PC-3 (cell line): ENCODE measurements around the gene SYP. TPM values are rescaled to one million over a fixed set of nuclear protein-coding genes. Genes with fewer than 3 reads are reported as not detected.

ENCODE experiments used
- ATAC-seq: fragments of 200-7000 bp; cut with Tn5 transposase; 2 replicates; pipeline ENCODE4 v1.9.1; 2020; ENCODE audit warnings: mild to moderate bottlenecking, moderate library complexity
- BruUV-seq: library from RNA; stranded (reverse); fragments of 400-500 nt; replicated peaks from 2 replicates; lab custom pipeline; 2021; lab: Mats Ljungman, UMichigan
- CTCF ChIA-PET: fragments of 300-600 bp; sonication (Branson Sonifier 250); formaldehyde crosslinking; loops from one replicate; lab custom pipeline; 2022; ENCODE audit warnings: antibody characterized with exemption; lab: Charles Lee
- POLR2A ChIA-PET: fragments of 300-600 bp; sonication (Branson Sonifier 250); formaldehyde crosslinking; loops from one replicate; lab custom pipeline; 2022; ENCODE audit warnings: antibody characterized with exemption; ENCODE audit not compliant: unreplicated experiment; lab: Charles Lee
- DNase-seq: peaks from one replicate; pipeline ENCODE4 v3.0.0-alpha.2; 2015
- H2AFZ ChIP-seq: fragments of 300-600 bp; sonication (generic); 2 replicates; pipeline ENCODE4 v1.6.0; 2016; ENCODE audit warnings: antibody characterized with exemption, low read length
- H3F3A ChIP-seq: fragments of 300-600 bp; sonication (generic); one replicate; pipeline ENCODE4 v1.6.0; 2017; ENCODE audit warnings: antibody characterized with exemption, low read length, control low read depth, mild to moderate bottlenecking; ENCODE audit not compliant: unreplicated experiment
- H3K27ac ChIP-seq: fragments of 300-600 bp; sonication (generic); 2 replicates; pipeline ENCODE4 v1.5.1; 2016; ENCODE audit warnings: mild to moderate bottlenecking, low read length
- H3K27me3 ChIP-seq: fragments of 300-600 bp; sonication (generic); 2 replicates; pipeline ENCODE4 v1.6.1; 2016; ENCODE audit warnings: low read length, mixed read lengths
- H3K36me3 ChIP-seq: fragments of 300-600 bp; sonication (generic); 2 replicates; pipeline ENCODE4 v1.6.1; 2016; ENCODE audit warnings: low read depth, mixed run types, low read length, mixed read lengths
- H3K4me1 ChIP-seq: fragments of 300-600 bp; sonication (generic); 2 replicates; pipeline ENCODE4 v1.5.1; 2016; ENCODE audit warnings: low read length; ENCODE audit not compliant: insufficient read depth
- H3K4me2 ChIP-seq: fragments of 300-600 bp; sonication (generic); 2 replicates; pipeline ENCODE4 v1.6.0; 2016; ENCODE audit warnings: low read length
- H3K4me3 ChIP-seq: fragments of 300-600 bp; sonication (generic); 2 replicates; pipeline ENCODE4 v1.5.1; 2016; ENCODE audit warnings: mild to moderate bottlenecking, low read length, mixed read lengths
- H3K79me2 ChIP-seq: fragments of 300-600 bp; sonication (generic); 2 replicates; pipeline ENCODE4 v1.6.1; 2017; ENCODE audit warnings: low read length, mixed read lengths
- H3K9ac ChIP-seq: fragments of 300-600 bp; sonication (generic); 2 replicates; pipeline ENCODE4 v1.6.0; 2016; ENCODE audit warnings: mild to moderate bottlenecking, low read length
- H3K9me2 ChIP-seq: fragments of 300-600 bp; sonication (generic); replicated peaks from 2 replicates; pipeline ENCODE4 v1.6.1; 2016; ENCODE audit warnings: mixed run types, low read length, mixed read lengths
- H3K9me3 ChIP-seq: fragments of 300-600 bp; sonication (generic); 2 replicates; pipeline ENCODE4 v1.6.1; 2016; ENCODE audit warnings: low read length, mixed read lengths
- H4K20me1 ChIP-seq: fragments of 300-600 bp; sonication (generic); 2 replicates; pipeline ENCODE4 v1.6.1; 2016; ENCODE audit warnings: low read length, mixed read lengths
- CTCF ChIP-seq: fragments of 300-600 bp; sonication (generic); conservative IDR thresholded peaks from 2 replicates; pipeline ENCODE4 v1.5.1; 2017; ENCODE audit warnings: antibody characterized with exemption, low read depth, mild to moderate bottlenecking, low read length
- EZH2 ChIP-seq: fragments of 300-600 bp; sonication (generic); IDR thresholded peaks from one replicate; pipeline ENCODE4 v1.6.1; 2017; ENCODE audit warnings: antibody characterized with exemption, mild to moderate bottlenecking, low read length; ENCODE audit not compliant: unreplicated experiment
- EZH2phosphoT487 ChIP-seq: fragments of 300-600 bp; sonication (generic); IDR thresholded peaks from 2 replicates; pipeline ENCODE4 v1.6.1; 2018; ENCODE audit warnings: mild to moderate bottlenecking, antibody characterized with exemption, low read length, borderline replicate concordance
- intact Hi-C: fragments of 100-400 bp; cut with micrococcal nuclease; formaldehyde crosslinking; loops from 2 replicates; pipeline ENCODE4 v1.9.0; 2023
- total RNA-seq: library from RNA; depleted of rRNA; stranded (reverse); fragments of >200 nt; gene quantifications from 2 replicates; pipeline ENCODE4 v1.2.3, GENCODE V29; 2014

SYP gene
- total RNA-seq, 1 experiment from 2014 or later: 0.47 TPM

- Histone ChIP-seq H3K27ac (peak overlapping the region; percentile 45), H3K9ac (peak overlapping the region; percentile 10; the same call in 1 of the 2 replicates), H4K20me1 (no peaks in the 10 kb centered on the region), H3K79me2 (peaks cover 3% of the 10 kb centered on the region), H3K9me2 (no peaks in the 10 kb centered on the region), H3K27me3 (no peaks in the 10 kb centered on the region), H3K4me2 (peak overlapping the region; percentile 50), H3K4me1 (peaks cover 22% of the 10 kb centered on the region), H2AFZ (peak overlapping the region; percentile 68), H3F3A (no peaks in the 10 kb centered on the region), H3K4me3 (peak overlapping the region; percentile 22; the same call in 1 of the 2 replicates), H3K9me3 (no peaks in the 10 kb centered on the region), H3K36me3 (no peaks in the 10 kb centered on the region)
- POLR2A ChIA-PET: interaction anchor here (0.6 to 0.7 kb wide), 2 partner anchors 42 to 430 kb away, joined by 3 to 7 read pairs; no protein-coding TSS in a partner anchor
- peak; percentile 29 for ATAC-seq
- CTCF ChIA-PET: no interaction called here
- TF ChIP-seq EZH2phosphoT487: no peak
- TF ChIP-seq EZH2: no peak
- TF ChIP-seq CTCF: no peak
- intact Hi-C loops: no loop called here
- TSS peak; percentile 35 for BruUV-seq
- DNase-seq: peak; percentile 61
Observed at GRCh38 chrX:49166914-49167739, 32.9 kb downstream of the SYP start.

DNA sequence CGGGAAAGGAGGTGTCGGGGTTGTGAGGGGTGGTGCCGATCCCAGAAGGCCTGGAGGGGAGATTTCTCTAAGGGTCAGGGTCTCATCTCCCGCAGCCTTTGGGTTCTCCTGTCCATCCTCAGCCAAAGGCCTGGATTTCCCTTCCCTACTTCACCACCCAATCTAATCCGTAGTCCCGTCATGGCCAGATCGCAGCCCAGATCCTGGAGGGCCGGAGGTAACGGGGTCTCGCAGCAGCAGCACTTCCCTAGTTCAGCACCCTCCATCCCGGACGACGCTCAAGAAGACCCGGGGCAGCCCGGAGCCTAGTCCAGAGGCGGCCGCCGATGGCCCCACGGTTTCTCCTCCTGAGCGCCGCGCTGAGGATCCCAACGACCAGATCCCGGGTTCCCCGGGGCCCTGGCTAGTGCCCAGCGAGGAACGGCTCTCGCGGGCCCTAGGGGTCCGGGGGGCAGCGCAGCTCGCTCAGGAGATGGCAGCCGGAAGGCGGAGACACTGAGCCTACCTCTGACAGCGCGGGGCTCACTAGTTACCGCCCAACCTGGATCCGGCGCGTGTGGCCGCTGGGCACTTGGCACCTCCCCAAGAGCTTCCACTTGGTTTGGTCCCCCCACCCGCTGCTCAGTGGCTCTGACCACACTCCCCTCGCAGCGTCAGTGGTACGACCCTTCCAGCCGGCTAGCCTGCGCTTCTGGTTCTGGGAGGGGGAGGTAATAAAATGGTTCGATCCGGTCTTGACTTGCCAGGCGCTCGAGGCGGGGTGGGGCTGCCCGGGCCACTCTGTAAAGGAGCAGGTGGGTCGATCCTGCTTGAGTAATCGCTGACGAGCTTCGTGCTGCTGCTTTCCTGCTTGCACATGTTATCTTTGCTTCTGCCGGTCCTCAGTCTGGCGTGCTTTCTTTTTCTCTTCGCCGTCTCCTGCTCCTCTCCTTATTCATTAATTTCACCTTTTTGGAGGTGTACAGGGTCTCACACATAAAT, 33.8 kb downstream of the SYP start:
- DNase-seq (no peak), ATAC-seq (no peak)
- Histone ChIP-seq H4K20me1 (no peaks in the 10 kb centered on the region), H3K36me3 (no peaks in the 10 kb centered on the region), H3K4me3 (no peak overlapping the region), H2AFZ (no peak overlapping the region), H3K27ac (no peak overlapping the region; the same call in 1 of the 2 replicates), H3K9me2 (no peaks in the 10 kb centered on the region), H3F3A (no peaks in the 10 kb centered on the region), H3K79me2 (no peaks in the 10 kb centered on the region), H3K4me1 (peaks cover 22% of the 10 kb centered on the region), H3K27me3 (no peaks in the 10 kb centered on the region), H3K9ac (no peak overlapping the region), H3K4me2 (0 out of 2 replicates have a peak overlapping the region, but pooled peaks have one; percentile 50), H3K9me3 (no peaks in the 10 kb centered on the region)
- POLR2A ChIA-PET: no interaction called here
- intact Hi-C loops: loop anchor here (2.0 kb wide), 1 partner anchor 65 kb away; no protein-coding TSS in a partner anchor
- CTCF ChIA-PET: no interaction called here
- BruUV-seq: no TSS peak
- TF ChIP-seq CTCF (no peak), EZH2 (no peak), EZH2phosphoT487 (no peak)
